Panc1 (cell line): ENCODE measurements around the gene MATN4.

Source experiments
- POLR2AphosphoS5 ChIP-seq: IDR thresholded peaks from 2 replicates; pipeline ENCODE4 v1.6.1; 2012; ENCODE audit warnings: mild to moderate bottlenecking, low read depth, low read length, moderate library complexity
- TCF7L2 ChIP-seq: IDR thresholded peaks from 2 replicates; pipeline ENCODE4 v1.6.1; 2011; ENCODE audit warnings: mild to moderate bottlenecking, low read depth, low read length, inconsistent platforms

- TF ChIP-seq TCF7L2: no peak
- TF ChIP-seq POLR2AphosphoS5: no peak; the same call in 1 of the 2 replicates
Observed at GRCh38 chr20:45341939-45342854, 34.1 kb upstream of the MATN4 start.
